Measurements from ENCODE around the gene TBX2.

The TBX2 gene

GRCh38 chr17:61388561-61389356, 10.9 kb upstream of the TBX2 start:
- in situ Hi-C loops (cut with HindIII; ENCODE audit: low pct_ligation_motif_present, low sequenced_read_pairs), result no loop called here
- H3K27ac ChIP-seq, result no peak overlapping the region
- no peak for DNase-seq
- H3K36me3 ChIP-seq (replicated peaks), result no peaks in the 10 kb centered on the region
- TF ChIP-seq, protein P1, sequence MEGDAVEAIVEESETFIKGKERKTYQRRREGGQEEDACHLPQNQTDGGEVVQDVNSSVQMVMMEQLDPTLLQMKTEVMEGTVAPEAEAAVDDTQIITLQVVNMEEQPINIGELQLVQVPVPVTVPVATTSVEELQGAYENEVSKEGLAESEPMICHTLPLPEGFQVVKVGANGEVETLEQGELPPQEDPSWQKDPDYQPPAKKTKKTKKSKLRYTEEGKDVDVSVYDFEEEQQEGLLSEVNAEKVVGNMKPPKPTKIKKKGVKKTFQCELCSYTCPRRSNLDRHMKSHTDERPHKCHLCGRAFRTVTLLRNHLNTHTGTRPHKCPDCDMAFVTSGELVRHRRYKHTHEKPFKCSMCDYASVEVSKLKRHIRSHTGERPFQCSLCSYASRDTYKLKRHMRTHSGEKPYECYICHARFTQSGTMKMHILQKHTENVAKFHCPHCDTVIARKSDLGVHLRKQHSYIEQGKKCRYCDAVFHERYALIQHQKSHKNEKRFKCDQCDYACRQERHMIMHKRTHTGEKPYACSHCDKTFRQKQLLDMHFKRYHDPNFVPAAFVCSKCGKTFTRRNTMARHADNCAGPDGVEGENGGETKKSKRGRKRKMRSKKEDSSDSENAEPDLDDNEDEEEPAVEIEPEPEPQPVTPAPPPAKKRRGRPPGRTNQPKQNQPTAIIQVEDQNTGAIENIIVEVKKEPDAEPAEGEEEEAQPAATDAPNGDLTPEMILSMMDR (IDR thresholded peaks at IDR 0.05; ENCODE audit: low read depth, low read length, missing control alignments), result no peak
- H3K27me3 ChIP-seq (replicated peaks), result no peaks in the 10 kb centered on the region
- no peak overlapping the region for H3K4me3 ChIP-seq (ENCODE audit: low read depth, low read length)

- in situ Hi-C loops (cut with HindIII; ENCODE audit: low pct_ligation_motif_present, low sequenced_read_pairs), result no loop called here
- Histone ChIP-seq H3K36me3 (replicated peaks) (no peaks in the 10 kb centered on the region), H3K27ac (no peak overlapping the region), H3K27me3 (replicated peaks) (no peaks in the 10 kb centered on the region), H3K4me3 (ENCODE audit: low read depth, low read length) (no peak overlapping the region)
- no peak for DNase-seq
- TF ChIP-seq, protein P1 (IDR thresholded peaks at IDR 0.05; ENCODE audit: low read depth, low read length, missing control alignments), result peak; percentile 97
Measured at GRCh38 chr17:61389670-61390478, 9.8 kb upstream of the TBX2 start.

DNA sequence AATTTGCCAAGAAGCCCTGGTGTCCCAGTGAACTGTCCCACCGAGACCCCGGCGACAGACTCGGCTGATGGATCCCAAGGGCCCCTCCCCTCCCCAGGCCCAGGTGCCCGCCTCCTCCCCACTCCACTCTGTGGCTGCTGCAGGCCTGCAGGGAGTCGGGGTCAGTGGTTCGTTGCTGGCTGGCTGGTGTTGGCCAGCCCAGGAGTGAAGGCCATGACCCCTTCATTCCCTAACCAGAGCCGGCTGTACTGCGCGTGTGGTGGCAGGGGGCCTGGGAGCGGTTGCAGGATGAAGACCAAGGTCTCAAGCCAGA, 9.2 kb upstream of the TBX2 start:
- in situ Hi-C loops (cut with HindIII; ENCODE audit: low pct_ligation_motif_present, low sequenced_read_pairs), result no loop called here
- no peak overlapping the region for H3K4me3 ChIP-seq (ENCODE audit: low read depth, low read length)
- no peaks in the 10 kb centered on the region for H3K27me3 ChIP-seq (replicated peaks)
- no peaks in the 10 kb centered on the region for H3K36me3 ChIP-seq (replicated peaks)
- TF ChIP-seq, protein P1 (IDR thresholded peaks at IDR 0.05; ENCODE audit: low read depth, low read length, missing control alignments), result no peak
- no peak overlapping the region for H3K27ac ChIP-seq
- DNase-seq, result no peak

- H3K27ac ChIP-seq, result no peak overlapping the region
- H3K36me3 ChIP-seq (replicated peaks), result no peaks in the 10 kb centered on the region
- TF ChIP-seq, protein P1 (IDR thresholded peaks at IDR 0.05; ENCODE audit: low read depth, low read length, missing control alignments), result no peak
- in situ Hi-C loops (cut with HindIII; ENCODE audit: low pct_ligation_motif_present, low sequenced_read_pairs), result no loop called here
- no peaks in the 10 kb centered on the region for H3K27me3 ChIP-seq (replicated peaks)
- DNase-seq, result no peak
- H3K4me3 ChIP-seq (ENCODE audit: low read depth, low read length), result no peak overlapping the region
Measured at GRCh38 chr17:61391595-61392291, 7.9 kb upstream of the TBX2 start.

GRCh38 chr17:61392679-61393078, 7.0 kb upstream of the TBX2 start:
- TF ChIP-seq, protein P1 (IDR thresholded peaks at IDR 0.05; ENCODE audit: low read depth, low read length, missing control alignments), result no peak
- in situ Hi-C loops (cut with HindIII; ENCODE audit: low pct_ligation_motif_present, low sequenced_read_pairs), result no loop called here
- Histone ChIP-seq H3K4me3 (ENCODE audit: low read depth, low read length) (no peak overlapping the region), H3K36me3 (replicated peaks) (no peaks in the 10 kb centered on the region), H3K27me3 (replicated peaks) (no peaks in the 10 kb centered on the region), H3K27ac (no peak overlapping the region)
- DNase-seq, result no peak
